Activated CD4-positive, alpha-beta T cell treated with anti-CD3 and anti-CD28 coated beads for 1 hour (primary cell): ENCODE measurements around the gene LGMN.
A peak's percentile ranks its signal among the peaks of the same experiment; 100 is the strongest.
"Not testable (repeated sequence)": the region's sequence is repeated elsewhere in the genome, so short reads cannot be mapped to it uniquely, and the experiment has no call there.

Source experiments
- DNase-seq: peaks from one replicate; pipeline ENCODE4 v3.0.0-alpha.2; 2020

Gene LGMN

DNA sequence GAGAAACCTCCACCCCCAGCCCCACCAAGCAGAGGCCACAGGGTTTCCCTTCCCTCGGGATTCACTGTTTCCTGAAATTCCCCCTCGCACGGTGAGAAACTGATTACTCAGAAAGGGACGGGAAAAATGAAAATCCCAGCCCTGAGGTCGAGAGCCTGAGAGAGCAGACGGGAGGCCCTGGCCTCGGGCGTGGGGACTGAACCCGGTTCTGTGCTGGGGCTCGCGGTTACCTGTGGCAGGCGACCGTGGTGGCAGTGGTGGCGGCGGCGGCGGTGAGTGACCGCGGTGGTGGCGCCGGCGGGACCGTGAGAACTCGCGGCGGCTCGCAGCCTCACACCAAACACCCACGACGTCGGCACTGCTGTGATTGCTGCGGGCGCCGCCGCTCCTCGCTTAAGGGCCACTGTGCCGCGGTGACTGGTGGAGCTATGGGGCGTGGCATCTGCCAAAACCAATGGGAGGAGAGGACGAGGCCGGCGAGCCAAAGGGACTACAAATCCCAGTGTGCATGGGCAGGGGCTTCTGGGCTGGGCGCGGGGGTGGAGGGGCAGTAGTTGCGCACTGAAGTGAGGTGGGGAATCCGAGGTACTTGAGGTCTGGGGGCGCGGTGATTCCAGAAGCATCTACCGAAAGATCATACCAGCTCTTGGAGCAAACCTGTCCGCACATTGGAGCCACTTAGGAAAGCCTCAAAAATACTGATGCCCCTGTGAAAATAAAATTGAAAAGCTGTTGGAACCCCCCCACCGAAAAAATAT lies at the start of gene LGMN:
Gene LGMN (minus strand): TSS at position 369 of the 758 bp plus-strand sequence. CDS start 15,841 bp downstream, outside the sequence.
- peak; percentile 80 for DNase-seq

DNA sequence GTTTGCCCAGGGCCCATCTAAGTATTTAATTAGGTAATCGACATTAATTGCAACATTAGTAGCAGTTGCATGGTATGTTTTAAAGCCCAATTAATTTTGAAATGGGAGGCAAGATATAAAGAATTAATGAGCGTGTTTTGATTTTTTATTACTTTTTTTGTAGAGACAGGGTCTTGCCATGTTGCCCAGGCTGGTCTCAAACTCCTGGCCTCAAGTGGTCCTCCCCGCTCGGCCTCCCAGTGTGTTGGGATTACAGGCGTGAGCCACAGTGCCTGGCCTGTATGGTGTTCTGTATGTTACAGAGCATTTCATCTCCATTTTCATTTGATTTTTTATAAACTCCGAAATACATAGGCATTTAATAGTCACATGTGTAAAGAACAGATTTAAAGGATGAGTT lies 46.5 kb upstream of the LGMN start:
- DNase-seq = no peak

DNA sequence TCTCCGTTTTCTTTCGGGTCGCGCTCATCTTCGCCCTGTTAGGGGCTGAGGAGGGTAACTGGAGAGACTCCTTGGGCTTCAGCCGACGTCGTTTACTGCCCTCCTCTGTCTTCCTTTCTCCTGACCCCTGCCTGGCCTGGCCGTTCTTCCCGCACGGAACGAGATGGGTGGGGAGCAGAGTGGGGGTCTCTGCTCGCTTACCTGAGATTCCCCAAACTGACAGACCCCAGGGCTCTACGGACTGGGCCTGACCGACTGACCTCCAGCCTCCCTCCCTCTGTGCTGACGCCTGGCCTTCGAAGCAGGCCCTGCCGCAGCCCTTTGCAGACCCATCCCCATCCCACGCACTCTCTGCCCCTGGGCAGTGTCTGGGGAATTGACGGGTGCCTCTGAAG lies 46.1 kb upstream of the LGMN start:
- no peak for DNase-seq

DNA sequence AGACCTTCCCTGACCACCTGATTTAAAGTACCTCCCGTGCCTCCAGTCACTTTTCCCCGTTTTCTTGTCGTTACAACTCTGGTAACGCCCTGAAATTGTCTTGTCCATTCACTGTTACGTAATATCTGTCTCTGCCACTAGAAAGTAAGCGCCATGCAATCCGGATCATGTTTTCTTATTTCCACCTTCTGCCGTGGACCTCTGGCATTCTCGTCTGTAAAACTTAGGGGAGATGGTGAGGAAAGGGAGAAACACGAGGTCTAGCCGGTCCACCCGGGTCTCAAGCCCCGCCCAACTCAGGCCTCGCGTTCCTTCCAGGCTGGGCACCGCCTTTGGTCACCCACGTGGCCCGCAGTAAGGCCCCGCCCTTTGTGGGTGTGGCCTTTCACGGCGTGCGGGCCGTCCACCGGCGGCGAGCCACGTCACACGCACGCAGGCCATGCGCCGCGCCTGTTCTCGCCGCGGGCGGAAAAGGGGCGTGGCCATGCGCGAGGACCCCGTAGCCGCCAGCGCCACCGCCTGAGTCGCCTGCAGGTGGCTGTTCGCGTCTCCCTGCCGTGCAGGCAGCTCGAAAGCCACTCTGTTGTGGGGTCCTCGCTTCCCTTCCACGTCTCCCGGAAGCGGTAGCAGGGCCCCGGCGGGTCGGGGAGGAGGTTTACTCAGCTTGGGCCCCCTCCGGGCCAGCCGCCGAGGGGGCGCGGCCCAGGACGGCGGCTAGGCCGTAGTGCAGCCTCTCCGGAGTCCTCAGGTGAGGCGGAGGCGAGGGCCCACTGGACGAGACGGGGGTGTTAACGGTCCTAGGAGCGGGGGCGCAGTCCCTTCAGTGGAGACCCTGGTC lies 45.5 kb upstream of the LGMN start, which contains the start of gene GOLGA5:
Gene GOLGA5 (plus strand): TSS at position 597 of the 838 bp plus-strand sequence. CDS start 3,133 bp downstream, outside the sequence.
- peak; percentile 98 for DNase-seq

DNA sequence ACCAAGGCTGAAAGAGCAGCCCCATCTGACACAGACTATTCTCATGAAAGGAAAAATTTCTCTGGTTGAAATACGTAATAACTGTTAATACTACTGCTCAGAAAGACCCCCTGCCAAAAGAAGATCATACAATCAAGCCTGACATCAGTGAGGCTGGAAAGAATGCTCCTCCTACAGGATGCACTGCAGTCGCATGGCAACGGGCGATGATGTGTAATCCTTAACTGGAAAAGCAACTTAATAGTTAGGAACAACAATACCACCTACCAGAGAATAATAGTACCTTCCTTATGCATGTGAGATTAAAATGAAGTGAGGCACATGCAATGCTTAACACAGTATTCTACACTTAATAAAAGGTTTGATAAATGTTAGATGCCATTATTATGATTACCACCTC lies 44.5 kb upstream of the LGMN start:
- no peak for DNase-seq

DNA sequence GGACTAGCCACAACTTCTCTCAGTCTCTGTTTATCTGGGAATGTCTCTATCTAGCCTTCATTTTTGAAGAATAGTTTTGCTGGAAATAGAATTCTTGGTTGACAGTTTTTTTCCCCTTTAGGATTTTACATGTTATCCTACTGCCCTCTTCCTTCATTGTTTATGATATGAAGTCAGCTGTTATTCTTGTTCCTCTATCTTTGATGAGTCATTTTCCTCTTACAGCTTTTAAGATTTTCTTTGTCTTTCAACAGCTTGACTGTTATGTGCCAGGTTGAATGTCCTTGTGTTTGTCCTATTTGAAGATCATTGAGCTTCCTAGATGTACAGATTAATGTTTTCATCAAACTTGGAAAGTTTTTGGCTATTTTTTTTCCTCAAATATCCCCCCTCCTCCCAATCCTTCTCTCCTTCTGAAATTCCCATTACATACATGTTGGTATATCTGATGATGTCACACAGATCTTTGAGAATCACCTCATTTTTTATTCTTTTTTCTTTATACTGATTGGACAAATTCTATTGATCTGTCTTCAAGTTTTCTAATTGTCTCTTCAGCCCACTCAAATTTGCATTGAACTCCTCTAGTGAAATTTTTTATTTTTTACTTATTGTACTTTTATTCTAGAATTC lies 41.1 kb upstream of the LGMN start:
- no peak for DNase-seq

DNA sequence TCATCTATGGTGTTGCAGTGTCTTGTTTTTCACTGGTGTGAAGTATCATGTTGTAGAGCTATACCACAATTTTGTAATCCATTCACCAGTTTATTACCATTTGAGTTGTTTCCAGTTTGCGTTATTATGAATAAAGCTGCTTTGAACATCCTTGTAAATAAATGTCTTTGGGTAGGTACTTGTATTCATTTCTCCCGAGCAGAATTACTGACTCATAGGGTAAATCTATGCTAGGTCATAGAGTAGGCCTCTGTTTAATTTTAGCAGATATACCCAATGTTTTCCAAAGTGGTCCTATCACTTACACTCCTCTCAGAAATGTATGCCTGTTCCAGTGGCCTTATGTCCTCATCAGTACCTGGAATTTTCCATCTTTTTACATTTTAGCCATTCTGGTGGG lies 39.1 kb upstream of the LGMN start:
- DNase-seq = no peak

DNA sequence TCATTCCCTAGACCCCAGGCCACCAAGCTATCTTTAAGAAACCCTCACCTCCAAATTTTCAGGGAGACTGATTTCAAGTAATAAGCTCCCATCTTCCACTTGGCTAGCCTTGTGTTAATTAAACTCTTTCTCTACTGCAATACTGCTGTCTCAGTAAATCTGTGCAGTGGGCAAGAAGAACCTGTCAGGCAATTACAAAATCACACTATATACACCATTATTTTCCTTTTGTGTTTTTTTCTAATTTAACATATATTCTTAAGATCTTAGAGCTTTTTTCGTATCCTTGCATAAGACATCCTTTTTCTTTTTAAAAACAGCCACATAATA lies 38.0 kb upstream of the LGMN start:
- no peak for DNase-seq

DNA sequence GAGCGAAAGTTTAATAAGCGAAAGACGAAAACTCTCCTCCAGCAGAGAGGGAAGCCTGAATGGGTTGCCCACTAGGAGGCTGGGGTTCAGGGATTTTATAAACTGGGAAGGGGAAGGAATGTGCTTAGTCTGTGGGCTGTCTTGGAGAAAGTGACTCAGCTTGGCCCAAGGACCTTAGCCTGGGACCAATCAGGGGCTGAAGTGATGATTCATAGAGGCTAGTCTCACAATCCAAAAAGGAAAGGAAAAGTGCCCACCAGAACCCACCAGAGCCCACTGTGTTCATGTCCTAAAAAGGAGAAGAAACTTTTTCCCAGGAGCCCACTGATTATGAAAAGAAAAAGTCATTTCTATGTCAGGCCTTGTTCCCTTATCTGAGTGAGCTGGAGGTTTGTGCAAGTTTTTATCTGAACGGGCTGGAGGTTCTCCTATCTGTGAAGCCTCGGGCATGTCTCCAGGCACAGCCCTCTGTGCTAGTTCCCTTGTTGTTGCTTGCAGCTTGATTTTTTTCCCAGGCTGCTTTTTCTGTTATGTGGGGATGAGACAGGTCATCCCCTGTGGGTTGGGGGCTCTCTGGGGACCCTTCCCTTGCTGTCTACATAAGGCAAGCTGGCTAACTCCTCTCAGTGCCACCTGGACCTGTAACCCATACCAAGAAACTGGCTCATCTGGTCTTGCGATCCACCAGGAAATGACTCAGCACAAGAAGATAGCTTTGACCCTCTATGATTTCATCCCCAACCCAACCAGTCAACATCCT lies 37.4 kb upstream of the LGMN start:
- DNase-seq = no peak

DNA sequence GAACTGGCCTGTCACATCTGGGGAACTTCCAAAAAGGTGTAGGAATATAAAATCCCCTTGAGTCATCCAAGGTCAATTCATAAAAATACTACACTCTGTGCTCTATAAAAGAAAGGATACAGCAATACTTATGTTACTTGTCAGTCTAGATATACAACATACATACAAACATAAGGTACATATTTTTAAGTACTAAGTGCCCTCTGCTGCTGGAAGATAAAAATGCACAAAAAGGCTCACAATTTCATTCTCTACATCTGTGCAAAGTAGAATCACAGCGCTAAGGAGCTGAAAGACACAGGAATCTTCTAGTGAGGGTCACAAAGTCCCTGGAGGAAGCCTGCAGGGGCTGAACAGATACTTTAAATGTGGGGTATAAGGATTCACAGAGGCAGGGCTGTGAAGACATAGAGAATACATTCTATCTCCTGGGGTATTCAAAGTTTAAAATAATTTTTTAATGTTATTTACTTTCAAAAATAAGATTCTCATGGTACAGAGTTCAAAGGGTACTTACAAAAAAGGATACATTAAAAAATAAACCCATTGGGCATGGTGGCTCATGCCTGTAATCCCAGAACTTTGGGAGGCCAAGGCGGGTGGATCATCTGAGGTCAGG lies 35.5 kb upstream of the LGMN start:
- DNase-seq = no peak

DNA sequence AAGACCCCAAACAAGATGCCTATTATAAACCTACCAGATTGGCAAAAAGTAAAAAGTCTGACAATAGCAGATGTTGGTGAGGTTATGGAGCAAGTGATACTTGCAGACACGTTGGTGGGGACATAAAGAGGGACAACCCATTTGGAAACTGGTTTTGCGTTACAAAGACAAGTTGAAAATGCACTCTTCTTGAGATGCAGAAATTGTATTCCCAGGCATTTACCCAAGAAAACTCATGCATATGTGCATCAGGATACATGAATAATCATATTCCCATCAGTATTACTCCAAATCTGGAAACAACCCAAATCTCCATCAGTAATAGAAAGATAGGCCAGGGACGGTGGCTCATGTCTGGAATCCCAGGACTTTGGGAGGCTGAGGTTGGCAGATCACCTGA lies 32.9 kb upstream of the LGMN start:
- DNase-seq = no peak

DNA sequence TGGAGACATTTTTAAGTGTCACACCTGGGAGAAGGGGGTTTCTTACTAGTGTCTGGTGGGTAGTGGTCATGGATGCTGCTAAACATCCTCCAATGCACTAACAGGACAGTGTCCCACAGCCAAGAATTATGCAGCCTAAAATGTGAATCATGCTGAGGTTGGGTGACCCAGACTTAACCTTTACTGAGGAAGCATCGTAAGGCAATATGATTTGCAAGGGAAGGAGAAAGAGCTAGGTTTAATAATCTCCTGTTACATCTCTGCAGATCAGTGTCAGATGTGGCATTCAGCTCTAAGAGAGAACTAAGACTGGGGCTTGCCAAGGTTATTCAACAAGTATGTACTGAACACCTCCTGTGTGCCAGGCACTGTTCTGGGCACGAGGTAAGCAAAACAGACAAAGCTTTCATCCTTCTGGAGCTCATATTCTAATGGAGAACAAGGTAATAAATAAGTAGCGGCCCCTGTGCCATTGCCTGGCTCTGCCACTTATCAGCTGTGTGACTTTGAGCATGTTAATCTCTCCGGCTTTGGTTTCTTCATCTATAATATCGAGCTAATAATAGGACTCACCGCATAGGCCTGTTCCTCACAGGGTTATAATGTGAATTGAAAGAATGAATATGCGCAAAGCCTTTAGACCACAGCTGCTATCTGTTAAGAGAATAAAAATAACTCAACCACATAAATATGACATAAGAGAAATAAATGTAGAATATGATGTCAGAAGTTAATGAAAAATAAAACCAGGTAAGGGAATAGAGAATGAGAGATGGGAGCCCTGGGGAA lies 32.2 kb upstream of the LGMN start:
- DNase-seq = no peak

DNA sequence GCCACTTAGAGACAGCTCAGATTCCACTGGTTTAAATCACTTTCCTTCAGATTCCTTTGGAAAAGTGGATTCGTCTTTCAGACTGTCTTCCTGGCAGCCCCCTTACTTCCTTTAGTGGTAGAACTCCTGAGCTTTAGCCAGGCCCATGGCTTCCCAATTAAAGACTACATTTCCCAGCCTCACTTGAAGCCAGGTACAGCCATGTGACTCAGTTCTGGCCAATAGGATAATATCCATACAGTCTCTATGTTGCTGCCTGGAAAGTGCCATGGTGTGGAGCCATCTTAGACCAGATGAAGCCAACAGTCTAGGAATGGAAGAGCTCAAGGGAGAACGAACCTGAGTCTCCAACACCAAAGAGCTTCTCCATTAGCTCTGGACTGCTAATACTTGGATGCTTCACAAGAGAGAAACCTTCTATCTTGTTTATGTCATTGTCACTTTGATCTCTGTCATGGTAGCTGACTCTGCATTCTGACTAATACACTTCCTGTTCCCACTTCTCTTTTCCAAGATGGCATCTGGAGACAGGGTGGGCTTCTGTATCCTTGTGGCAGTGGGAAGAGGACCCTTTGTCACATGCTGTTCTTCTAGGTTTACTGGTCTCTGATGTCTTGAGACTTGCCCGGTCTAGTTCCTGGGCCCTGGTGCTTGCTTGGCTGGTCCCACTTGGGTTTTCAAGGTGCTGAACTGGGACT lies 30.6 kb upstream of the LGMN start:
- not testable (repeated sequence) for DNase-seq

DNA sequence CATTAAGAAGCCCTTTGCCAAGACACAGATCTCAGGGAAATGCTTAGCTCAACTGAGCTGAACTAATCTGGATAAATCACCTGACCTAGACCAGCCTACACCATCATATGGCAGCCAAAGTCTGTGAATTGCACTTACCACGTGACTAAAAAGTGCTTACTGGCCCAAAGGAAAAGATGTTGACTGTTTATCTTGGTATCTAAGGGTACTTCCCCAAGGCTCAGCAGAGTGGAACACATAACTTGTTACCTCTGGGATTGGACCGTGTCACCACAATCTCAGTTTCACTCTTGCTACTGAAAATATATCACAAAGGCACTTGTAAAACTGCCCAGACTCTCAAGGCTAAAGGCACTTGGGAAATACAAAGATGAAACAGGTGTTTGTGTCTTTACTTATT lies 26.9 kb upstream of the LGMN start:
- not testable (repeated sequence) for DNase-seq

DNA sequence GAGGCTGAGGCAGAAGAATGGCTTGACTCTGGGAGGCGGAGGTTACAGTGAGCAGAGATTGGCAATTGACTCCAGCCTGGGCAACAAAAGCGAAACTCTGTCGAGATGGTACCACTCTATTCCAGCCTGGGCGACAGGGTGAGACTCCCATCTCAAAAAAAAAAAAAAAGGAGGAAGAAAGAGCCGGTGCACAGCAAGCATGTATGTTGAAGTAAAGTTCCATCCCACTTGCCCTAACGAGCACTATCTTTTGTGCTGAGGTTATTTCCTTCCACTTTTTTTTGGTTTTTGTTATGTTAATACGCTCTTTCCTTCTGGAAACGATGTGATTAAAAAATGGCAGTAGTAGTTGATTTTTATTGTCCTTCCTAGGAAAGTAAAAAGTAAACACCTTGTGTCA lies 26.1 kb upstream of the LGMN start:
- no peak for DNase-seq

DNA sequence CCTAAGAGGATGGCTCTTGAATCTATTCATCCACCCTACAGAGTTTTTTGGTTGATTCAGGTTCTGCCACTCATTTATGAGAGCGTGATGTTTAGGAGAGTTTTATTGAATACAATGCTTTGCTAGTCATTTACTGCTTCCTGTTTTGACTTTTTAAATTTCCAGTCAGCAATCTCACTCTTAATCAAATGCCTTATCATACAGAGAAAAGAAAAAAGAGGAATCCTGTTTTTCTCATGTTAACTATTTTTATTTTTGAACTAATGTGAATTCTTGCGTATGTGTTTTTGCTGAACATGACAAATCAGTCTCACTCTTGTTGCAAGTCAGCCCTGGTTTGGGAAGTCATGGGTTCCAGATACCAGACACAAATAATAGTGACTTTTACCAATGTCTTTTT lies 22.1 kb upstream of the LGMN start:
- DNase-seq = no peak

DNA sequence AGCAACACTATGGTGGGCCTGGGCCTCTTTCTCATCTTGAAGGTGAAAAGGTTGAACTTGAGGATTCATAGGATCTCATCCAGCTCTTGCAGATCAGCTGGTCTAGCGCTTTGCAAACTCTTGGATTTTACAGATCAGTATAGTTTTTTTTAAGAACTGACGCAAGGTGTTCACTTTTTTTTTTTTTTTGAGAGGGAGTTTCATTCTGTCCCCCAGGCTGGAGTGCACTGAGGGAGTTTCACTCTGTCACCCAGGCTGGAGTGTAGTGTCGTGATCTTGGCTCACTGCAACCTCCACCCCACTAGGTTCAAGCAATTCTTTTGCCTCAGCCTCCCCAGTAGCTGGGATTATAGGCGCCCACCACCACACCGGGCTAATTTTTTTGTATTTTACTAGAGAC lies 20.4 kb upstream of the LGMN start:
- no peak for DNase-seq

DNA sequence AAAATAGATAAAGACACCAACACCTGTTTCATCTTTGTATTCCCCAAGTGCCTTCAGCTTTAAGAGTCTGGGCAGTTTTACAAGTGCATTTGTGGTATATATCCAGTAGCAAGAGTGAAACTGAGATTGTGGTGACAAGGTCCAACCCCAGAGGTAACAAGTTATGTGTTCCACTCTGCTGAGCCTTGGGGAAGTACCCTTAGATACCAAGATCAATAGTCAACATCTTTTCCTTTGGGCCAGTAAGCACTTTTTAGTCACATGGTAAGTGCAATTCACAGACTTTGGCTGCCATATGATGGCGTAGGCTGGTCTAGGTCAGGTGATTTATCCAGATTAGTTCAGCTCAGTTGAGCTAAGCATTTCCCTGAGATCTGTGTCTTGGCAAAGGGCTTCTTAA lies 19.8 kb upstream of the LGMN start:
- not testable (repeated sequence) for DNase-seq

DNA sequence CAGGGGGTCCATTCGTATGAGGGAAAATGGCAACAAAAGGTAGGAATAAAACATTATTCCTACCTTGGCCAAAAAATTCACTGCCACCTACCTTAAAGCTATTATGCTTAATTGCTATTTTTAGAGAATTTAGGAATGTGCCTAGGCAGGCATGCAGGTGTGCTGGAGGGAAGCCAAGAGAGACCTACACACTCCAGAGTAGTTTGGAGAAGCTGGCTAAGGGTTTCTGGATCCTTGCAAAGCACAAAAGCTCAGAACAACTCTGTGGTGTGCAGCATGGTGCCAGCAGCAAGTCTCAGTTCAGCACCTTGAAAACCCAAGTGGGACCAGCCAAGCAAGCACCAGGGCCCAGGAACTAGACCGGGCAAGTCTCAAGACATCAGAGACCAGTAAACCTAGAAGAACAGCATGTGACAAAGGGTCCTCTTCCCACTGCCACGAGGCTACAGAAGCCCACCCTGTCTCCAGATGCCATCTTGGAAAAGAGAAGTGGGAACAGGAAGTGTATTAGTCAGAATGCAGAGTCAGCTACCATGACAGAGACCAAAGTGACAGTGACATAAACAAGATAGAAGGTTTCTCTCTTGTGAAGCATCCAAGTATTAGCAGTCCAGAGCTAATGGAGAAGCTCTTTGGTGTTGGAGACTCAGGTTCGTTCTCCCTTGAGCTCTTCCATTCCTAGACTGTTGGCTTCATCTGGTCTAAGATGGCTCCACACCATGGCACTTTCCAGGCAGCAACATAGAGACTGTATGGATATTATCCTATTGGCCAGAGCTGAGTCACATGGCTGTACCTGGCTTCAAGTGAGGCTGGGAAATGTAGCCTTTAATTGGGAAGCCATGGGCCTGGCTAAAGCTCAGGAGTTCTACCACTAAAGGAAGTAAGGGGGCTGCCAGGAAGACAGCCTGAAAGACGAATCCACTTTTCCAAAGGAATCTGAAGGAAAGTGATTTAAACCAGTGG lies 15.5 kb upstream of the LGMN start:
- DNase-seq = not testable (repeated sequence)

DNA sequence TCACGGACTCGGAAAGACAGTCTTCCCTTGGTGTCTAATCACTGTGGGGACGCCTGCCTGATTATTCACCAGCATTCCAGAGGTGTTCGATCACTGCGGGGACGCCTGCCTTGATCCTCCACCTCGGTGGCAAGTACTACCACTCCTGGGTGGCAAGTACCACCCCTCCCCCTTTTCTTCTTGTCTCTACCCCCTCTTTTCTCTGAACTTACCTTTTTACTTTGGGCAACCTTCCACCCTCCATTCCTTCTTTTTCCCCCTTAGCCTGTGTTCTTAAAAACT lies 12.0 kb upstream of the LGMN start:
- DNase-seq = no peak
